GM21825 (cell line): ENCODE results near the gene GAS7.
"Not testable (repeated sequence)": the region's sequence is repeated elsewhere in the genome, so short reads cannot be mapped to it uniquely, and the experiment has no call there.

Experiments
- ATAC-seq: cut with Tn5 transposase; IDR thresholded peaks from one replicate; pipeline ENCODE4 v1.9.1; 2021; ENCODE audit warnings: mild to moderate bottlenecking, moderate library complexity; ENCODE audit not compliant: unreplicated experiment

Gene GAS7

DNA sequence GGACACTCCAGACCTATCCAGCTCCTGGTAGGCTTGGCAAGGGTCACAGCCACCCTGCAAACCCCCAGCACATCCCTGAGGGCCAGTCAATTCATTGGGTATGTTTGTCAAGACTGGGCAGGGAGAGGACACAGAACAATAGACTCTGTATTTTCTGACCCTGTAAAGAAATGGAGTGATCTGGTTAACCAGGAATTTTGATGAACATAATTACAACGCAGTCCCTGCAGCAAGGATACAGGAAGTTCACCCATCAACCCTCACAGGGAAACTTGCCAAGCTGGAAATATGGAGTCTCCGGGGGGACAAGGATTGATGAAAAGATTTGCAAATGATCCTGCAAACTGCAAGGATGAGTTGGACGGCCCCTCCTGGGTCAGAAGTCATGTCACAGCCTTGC lies 167.3 kb downstream of the GAS7 start:
- ATAC-seq = no peak

DNA sequence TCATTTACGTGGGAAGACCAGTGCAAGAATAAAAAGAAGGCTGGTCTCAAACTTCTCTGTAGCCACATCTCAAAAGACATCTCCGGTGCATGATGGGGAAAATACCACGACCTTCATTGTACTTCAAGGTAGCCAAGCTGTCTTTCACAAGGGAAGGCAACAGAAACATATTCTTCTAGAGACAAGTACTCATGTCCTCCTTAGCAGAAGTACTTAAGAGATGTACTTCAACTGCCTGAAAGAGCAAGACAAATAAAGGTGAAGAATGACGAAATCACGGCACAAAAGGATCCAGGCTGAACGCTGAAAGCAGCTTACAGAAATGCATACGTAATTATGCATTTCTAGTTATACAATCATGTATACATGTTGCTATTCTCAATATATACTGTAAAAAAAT lies 169.3 kb downstream of the GAS7 start:
- ATAC-seq = no peak

DNA sequence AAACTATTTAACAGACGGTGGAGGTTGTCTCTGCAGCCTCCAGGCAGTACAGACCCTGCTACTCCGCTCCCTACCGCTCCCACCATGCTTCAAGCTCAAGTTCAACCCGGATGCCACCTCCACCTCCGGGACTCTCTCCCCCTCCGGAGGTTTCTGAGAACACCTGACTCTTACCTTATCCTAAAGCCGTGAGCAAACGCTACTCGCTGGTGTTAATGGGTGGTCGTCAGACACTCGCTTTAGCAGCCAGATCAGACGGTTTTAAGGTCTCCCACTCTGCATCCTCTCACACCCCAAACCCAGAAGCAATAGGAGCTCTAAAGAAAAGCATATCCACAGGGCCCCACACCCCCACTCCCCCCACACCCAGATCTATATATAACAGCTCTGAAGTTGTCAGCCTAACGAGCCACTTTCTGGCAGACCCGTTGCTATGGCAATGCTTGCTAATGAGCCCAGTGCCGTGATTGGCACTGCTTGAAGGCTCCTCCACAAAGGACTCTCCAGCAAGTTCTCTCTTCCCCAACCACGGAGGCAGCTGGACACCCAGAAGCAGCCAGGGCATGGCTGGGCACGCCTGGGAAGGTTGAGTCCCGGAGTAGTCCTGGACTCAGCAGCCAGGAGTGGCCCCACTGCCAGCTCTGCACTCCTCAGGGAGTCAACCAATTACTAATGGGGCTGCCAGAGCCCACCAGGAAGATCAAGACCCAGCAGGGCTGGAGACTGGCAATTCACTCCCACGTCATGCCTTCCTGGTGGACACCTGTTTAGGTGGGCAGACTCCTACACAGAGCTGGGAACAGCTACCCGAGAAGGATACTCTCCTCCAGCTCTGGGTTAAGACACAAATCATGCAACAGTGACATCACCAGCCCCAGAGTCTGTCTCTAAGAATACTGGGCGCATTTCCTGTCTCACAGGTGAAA lies 172.2 kb downstream of the GAS7 start:
- no peak for ATAC-seq

DNA sequence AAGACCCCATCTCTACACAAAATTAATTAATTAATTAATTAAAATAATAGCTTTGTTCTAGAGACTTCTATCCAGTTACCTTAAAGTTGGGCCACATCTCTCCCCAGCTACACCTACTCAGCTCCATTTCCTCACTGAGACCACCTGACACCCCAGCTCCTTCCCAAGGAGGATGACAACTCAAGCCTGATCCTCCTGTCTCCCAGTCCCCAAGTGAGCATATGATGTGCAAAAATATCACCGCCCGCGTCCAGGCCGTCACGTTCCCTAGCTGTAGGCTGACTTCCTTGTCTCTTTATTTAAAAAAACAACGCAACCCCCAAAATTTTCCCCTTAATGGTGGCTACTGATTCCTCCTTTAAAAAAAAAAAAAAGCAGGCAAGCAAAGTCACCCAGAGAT lies 173.2 kb downstream of the GAS7 start:
- no peak for ATAC-seq

DNA sequence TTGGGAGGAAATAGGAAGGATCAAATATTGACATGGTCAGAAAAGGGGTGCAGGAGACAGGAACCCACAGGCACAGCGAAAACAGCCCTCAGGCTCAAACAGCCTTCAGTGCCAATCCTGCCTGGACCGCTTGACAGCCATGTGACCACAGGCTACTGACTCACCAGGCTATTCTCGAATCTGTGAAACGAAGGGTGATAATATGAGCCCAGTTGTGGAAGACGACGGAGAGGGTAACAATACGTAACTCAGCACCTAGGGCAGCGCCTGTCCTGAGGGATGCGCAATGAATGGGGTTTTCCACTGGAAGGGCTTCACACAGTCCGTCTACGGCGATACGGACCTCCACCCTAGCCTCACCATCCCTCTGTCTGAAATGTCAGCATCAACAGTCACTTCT lies 176.0 kb downstream of the GAS7 start:
- no peak for ATAC-seq

DNA sequence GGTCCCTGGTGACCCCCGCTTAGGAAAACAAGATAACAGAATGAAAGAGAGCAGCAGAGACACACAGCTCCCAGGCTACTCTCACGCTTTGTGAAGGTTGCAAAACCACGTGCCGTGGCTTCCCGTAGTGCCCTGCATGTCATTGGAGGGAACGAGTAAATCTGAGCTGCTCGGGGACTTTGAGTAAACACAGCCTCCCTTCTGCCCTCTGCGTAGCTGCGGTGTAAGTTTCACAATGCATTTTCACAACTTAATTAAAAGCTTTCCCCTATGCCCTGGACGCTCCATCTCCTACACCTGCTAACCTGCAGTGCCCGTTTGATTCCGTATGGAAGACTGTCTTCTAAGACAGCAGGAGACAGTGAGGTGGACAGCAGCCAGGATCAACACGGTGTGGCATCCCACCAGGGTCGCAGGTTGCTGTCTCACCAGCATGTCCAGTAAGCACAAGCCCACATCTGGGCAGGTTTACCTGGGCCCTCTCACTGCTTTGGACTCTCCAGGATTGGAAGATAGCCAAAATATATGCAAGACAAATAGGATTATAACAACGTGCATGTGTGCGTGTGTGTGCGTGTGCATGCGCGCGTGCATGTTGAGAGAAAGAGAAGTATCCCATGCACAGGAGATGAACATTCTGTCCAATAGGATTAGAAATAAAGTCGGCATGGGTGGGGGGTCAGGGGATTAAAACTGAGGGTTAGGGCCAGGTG lies 177.0 kb downstream of the GAS7 start:
- no peak for ATAC-seq

DNA sequence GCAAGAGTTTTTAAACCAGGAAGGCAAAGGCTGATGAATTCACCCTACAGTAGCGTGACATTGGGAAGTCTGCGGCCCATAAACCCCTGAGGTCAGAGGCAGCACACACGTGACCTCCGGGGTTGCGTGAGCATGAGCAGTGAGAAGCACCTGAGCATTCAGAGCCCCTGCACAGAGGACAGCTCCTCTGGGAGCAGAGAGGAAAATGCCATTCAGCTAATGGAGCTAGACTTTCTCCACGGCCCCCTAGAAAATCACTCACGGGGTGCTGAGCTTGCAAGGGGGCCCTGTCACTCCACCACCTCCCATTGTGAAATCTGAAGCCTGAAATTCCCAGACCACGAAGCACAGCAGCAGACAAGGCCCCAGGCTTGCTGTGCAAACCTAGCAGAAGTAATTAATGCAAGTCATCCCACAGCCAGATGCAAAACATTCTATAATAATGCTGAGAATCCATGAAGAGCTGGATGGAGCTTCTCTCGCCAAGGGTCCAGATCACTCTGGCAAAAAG lies 178.4 kb downstream of the GAS7 start:
- no peak for ATAC-seq

DNA sequence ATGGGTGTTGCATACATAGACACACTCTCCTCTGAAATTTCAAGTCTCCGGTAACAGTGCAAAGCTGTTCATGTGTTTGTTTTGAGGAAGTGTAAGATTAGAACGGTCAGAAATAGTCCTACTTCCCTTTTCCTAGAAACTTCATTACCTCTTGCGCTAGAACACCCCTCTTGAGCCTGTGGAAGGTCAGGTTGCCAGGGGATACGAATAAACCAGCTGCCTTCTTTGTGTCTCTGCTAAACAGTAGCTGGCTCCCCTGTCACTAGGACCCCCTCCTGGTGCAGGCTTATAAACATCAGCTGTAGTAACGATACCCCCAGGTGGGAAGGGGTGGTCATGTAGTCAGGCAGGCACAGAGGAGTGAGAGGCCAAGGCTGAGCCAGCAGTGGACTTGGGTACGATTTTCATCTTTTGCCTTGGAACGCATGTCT lies 179.9 kb downstream of the GAS7 start:
- peak; percentile 60 for ATAC-seq

DNA sequence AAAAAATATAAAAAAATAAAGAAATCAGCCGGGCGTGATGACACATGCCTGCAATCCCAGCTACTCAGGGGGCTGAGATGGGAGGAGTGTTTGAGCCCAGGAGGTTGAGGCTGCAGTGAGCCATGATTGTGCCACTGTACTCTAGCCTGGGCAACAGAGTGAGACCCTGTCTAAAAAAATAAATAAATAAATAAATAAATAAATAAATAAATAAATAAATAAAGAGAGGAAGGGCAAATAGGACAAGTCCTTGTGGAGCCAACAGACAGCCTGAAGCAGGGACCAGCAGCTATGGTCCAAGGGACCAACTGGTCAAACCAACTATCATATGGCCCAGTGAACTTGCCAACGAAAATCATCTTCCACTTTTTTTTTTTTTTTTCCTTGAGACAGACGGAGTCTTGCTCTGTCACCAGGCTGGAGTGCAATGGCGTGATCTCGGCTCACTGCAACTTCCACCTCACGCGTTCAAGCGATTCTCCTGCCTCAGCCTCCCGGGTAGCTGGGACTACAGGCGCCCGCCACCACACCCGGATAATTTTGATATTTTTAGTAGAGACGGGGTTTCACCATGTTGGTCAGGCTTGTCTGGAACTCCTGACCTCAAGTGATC lies 181.3 kb downstream of the GAS7 start:
- ATAC-seq = not testable (repeated sequence)

DNA sequence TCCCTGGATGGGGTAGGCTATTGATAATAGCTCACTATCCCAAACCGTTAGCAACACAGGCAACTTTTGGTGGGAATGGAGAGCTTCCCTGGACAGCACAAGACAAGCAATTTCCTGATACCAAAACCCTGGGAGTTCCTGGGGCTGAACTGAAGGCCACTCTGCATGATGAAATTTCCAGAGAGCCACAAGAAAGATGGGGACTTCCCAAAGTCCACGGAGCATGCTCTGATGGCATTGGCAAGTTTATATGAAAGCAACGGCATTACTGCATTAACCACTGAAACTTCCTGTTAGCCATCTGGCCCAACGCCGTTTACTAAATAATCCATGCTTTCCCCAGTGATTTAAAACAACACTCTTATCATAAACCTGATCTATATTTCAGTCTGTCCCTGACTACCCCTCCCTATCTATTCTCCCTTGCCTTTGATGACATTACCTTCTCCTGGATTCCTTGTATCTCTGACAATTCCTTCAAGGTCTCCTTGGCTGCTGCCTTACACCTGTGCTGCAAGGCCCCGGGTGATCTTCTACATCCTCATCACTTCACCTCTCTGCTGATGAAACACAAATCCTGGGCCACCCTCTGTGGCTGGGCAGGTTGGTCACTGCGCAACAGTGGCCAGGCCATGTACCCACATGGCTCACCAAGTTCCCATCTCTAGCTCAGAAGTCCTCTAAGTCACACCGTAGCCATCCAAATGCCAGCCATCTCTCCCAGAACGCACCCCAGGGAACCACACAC lies 184.9 kb downstream of the GAS7 start:
- ATAC-seq = peak; percentile 73

DNA sequence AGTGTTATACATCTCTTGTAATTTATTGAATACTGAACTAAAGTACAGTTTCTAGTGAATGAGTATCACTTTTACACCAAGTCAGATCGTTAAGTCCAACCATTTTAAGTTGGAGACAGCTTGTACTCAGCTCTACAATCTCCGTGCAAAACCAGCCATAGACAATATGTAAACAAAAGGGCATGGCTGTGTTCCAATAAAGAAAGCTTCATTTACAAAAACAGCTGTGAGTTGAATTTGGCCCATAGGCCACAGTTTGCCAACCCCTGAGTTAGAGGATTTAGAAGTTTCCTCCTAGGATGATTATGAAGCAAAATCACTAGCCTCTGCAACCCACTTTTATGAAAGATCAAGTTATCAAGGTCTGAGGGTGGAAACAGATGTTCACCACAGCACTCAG lies 187.7 kb downstream of the GAS7 start:
- ATAC-seq = no peak

DNA sequence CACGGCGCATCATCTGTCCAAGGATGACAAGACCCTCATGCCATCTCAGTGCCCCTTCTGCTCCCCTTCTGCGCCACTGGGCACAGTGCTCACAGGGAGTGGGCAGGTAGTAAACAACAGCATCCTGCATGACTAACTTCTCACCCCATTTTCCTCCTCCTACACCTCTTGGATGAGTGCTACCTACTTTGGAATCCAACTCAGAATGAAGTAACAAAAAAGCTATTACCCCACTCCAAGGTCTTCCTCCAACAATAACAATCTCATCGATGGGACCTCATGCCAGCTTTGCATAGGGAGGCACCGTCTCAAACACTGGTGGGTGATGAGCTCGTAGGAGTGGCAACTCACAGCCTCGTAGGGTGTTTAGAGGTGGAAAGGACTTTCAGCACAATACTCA lies 194.7 kb downstream of the GAS7 start:
- ATAC-seq = no peak

DNA sequence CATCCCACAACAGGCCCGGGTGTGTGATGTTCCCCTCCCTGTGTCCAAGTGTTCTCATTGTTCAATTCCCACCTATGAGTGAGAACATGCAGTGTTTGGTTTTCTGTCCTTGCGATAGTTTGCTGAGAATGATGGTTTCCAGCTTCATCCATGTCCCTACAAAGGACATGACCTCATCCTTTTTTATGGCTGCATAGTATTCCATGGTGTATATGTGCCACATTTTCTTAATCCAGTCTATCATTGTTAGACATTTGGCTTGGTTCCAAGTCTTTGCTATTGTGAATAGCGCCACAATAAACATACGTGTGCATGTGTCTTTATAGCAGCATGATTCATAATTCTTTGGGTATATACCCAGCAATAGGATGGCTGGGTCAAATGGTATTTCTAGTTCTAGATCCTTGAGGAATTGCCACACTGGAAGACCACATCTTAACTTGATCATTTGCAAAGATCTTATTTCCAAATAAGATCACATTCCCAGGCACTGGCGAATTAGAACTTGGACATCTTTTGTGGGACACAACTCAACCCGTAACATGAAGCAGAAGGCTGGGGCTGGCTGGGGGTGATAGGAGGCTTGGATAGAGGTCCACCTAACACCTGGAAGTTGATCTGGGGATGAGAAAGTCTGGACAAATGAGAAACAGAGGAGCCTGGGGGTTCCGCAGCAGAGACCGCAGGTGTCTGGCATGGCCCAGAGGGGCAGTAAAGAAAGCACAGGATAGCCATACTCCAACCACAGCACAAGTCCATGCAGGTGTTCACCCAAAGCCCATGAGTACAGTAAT lies 195.6 kb downstream of the GAS7 start:
- not testable (repeated sequence) for ATAC-seq

DNA sequence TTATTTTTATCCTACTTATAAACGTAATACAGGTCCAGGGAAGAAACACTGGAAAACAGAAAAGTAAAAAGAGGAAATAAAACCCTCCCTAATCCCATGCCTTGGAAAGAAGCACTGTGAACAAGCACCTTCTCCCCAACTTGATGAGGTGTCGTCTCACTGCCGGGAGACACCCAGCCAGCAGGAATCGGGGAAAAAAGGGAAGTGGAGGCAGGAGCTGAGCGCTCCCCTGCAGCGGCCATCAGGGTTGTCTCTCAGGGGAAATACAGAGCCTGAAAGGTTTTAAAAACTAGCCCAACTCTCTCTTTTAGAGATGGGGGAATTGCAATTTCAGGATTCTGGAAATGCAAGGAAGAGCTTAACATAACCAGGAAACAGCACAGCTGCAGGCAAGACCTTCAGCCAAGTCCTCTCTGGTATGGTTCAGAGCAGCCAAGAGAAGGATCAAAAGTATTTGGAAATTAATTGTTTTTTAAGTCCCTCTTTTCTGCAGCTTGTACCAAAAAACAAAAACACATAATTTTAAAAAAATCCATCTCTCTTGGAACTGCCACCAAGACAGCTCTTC lies 197.0 kb downstream of the GAS7 start:
- no peak for ATAC-seq

DNA sequence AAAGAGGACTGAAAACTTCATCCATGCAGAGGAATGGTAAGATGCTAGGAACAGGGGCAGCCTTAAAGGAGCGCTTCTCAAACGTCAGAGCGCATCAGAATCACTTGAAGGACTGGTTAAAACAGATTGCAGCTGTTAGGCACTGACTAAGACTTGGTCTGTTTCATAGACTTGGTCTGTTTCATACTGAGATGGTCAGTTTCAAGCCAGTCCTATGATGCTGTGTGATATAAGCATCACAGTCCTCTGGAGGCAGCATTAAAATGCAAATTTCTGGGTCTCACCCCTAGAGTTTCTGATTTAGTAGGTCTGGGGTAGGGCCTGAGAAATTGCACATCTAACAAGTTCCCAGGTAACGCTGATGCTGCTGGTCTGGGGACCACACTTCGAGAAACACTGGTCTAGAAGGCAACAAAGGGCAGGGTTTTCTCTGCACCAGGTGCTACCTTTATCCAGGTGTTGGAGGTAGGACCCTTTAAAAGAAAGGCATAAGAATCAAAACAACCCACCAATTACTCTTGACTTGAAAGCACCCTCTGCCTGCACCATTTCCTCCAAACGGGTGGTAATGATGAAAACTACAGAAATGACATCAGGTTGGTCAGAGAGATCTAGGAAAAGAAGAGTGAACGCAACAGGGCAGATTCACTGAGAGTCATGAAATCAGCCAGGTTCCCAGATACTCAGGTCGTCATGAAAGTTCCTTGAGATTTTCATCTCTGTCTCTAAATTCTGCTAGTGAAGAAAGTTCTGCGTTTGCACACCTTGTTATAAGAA lies 198.3 kb downstream of the GAS7 start:
- ATAC-seq = peak; percentile 65

DNA sequence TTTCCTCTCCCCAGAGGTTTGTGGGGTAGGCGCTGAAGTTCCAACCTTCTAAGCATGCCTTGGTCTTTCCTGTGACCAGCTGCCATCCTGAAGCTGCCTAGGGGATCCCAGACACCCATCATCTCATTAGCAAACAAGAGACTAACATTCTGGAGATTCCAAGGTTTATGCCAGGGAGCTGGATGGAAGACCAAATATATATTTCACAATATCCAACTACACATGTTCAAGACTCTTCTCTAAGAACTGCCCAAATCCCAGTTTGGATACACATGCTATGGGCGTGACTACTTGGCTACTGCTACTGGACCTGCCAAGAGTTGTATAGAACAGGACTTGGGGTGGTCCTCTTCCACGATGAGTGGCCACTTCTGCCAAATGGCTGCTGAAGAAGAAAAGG lies 200.3 kb downstream of the GAS7 start:
- no peak for ATAC-seq

DNA sequence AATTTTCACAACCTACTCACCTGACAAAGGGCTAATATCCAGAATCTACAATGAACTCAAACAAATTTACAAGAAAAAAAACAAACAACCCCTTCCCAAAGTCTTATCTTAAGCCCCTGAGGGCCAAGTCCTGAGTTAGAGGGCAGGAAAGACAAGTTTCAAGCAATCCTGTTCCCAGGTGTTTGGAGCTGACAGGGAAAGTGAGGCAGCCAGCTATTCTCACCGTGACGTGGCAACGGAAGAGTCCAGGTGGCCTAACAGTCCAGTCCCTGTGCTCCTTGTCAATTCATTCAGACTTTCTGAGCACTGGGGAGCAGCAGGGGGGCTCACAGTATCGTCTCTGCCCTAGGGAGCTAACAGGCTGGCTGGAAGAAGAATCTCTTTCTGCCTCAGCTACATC lies 203.6 kb downstream of the GAS7 start:
- ATAC-seq = no peak

DNA sequence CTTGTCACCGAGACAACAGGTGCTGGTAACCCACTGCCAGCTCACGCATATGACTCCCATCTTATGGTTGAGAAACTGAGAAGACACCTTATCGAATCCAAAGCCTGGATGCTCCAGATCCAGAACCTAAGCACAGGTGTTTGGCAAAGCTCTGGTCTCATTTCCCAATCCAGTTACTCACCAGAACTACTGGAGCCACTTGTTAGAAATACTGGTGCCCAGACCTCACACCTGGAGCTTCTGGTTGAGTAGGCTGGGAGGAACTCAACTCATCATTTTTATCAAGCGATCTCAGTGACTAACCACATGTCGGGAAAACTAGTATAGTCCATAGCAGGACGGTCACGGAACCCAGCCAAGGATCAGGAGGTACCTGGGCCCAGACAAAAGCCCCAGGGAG lies 206.6 kb downstream of the GAS7 start:
- ATAC-seq = no peak

DNA sequence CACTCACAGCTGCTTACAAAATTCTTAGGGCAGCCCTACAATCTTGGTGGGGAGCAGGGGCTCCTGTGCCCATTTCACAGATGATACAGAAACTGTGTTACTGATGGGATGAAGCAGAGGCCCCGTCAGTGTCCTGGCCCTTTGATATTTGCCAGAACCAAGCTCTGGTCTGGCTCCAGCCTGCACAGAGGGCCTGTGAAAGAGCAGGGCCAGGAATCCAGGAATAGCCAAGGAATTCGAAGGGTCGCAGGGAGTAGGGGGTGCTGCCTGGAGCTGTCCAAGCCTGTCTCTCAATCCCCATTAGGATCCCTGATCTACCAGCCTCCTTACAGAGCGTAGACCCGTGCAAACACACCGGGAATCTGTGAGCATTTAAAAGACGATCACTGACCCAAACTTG lies 207.1 kb downstream of the GAS7 start:
- no peak for ATAC-seq
